ENCODE measurements around the gene C3orf20. TPM values are rescaled to one million over a fixed set of nuclear protein-coding genes. Genes with fewer than 3 reads are reported as not detected.

The C3orf20 gene
- total RNA-seq, 4 donors from 2014 or later = 0.11 TPM; not detected in 3

- H3K27ac ChIP-seq (replicated peaks in 1 of 4) = no peak within 1 kb of the TSS
- intact Hi-C loops (cut with DNase I) = no loop called here
- WGBS = 89% methylated on average over 22 of the region's 25 CpGs
- peaks cover 0 to 29% (median 14%) of the 10 kb centered on the region in 4 donors for H3K36me3 ChIP-seq
- TF ChIP-seq POLR2A (IDR thresholded peaks at IDR 0.05; ENCODE audit: low read depth) (no peak), EP300 (IDR thresholded peaks at IDR 0.05) (no peak), CTCF (IDR thresholded peaks at IDR 0.05) (no peak), POLR2AphosphoS5 (IDR thresholded peaks at IDR 0.05) (no peak)
- no peak within 1 kb of the TSS for H3K4me3 ChIP-seq
- H3K4me1 ChIP-seq = peaks cover 9 to 32% (median 24%) of the 10 kb centered on the region in 4 donors
- DNase-seq (ENCODE audit: extremely low spot score) = no peak
- H3K9me3 ChIP-seq = no peaks in the 10 kb centered on the region
- peaks cover 0 to 11% (median 0%) of the 10 kb centered on the region in 4 donors for H3K27me3 ChIP-seq
Observed at GRCh38 chr3:14818804-14819500, 144.0 kb downstream of the C3orf20 start, which contains the start of gene FGD5. FGD5 (plus strand) TSS chr3:14818962; CDS start chr3:14819072, 110 bp downstream.

- no peaks in the 10 kb centered on the region for H3K9me3 ChIP-seq
- H3K4me1 ChIP-seq = peaks cover 12 to 32% (median 24%) of the 10 kb centered on the region in 4 donors
- no peak for TF ChIP-seq POLR2AphosphoS5 (IDR thresholded peaks at IDR 0.05)
- no peak for TF ChIP-seq CTCF (IDR thresholded peaks at IDR 0.05)
- no peak for TF ChIP-seq EP300 (IDR thresholded peaks at IDR 0.05)
- no peak for TF ChIP-seq POLR2A (IDR thresholded peaks at IDR 0.05; ENCODE audit: low read depth)
- DNase-seq (ENCODE audit: extremely low spot score) = no peak
- peaks cover 0 to 29% (median 14%) of the 10 kb centered on the region in 4 donors for H3K36me3 ChIP-seq
- peaks cover 0 to 11% (median 0%) of the 10 kb centered on the region in 4 donors for H3K27me3 ChIP-seq
- no peak overlapping the region for H3K4me3 ChIP-seq
- WGBS = 95% methylated on average over 8 of the region's 10 CpGs
- H3K27ac ChIP-seq (replicated peaks in 1 of 4) = no peak overlapping the region
- intact Hi-C loops (cut with DNase I) = no loop called here
Observed at GRCh38 chr3:14819671-14820070, 144.7 kb downstream of the C3orf20 start.

- Histone ChIP-seq H3K9me3 (no peaks in the 10 kb centered on the region), H3K4me3 (no peak overlapping the region), H3K27ac (replicated peaks in 1 of 4) (no peak overlapping the region), H3K27me3 (peaks cover 0 to 11% (median 0%) of the 10 kb centered on the region in 4 donors), H3K36me3 (peaks cover 0 to 29% (median 14%) of the 10 kb centered on the region in 4 donors), H3K4me1 (peaks cover 12 to 30% (median 21%) of the 10 kb centered on the region in 4 donors)
- TF ChIP-seq EP300 (IDR thresholded peaks at IDR 0.05) (no peak), POLR2A (IDR thresholded peaks at IDR 0.05; ENCODE audit: low read depth) (no peak), POLR2AphosphoS5 (IDR thresholded peaks at IDR 0.05) (no peak), CTCF (IDR thresholded peaks at IDR 0.05) (no peak)
- WGBS = 97% methylated on average over 15 of the region's 17 CpGs
- intact Hi-C loops (cut with DNase I) = no loop called here
- no peak for DNase-seq (ENCODE audit: extremely low spot score)
Observed at GRCh38 chr3:14820156-14820555, 145.2 kb downstream of the C3orf20 start.

GRCh38 chr3:14821151-14821550 lies 146.2 kb downstream of the C3orf20 start:
- WGBS = 96% methylated on average over 6 of the region's 16 CpGs
- Histone ChIP-seq H3K27me3 (peaks cover 0 to 11% (median 0%) of the 10 kb centered on the region in 4 donors), H3K4me3 (no peak overlapping the region), H3K9me3 (no peaks in the 10 kb centered on the region), H3K27ac (replicated peaks in 1 of 4) (no peak overlapping the region), H3K4me1 (peaks cover 12 to 29% (median 20%) of the 10 kb centered on the region in 4 donors), H3K36me3 (peaks cover 0 to 29% (median 14%) of the 10 kb centered on the region in 4 donors)
- TF ChIP-seq CTCF (IDR thresholded peaks at IDR 0.05) (no peak), EP300 (IDR thresholded peaks at IDR 0.05) (no peak), POLR2AphosphoS5 (IDR thresholded peaks at IDR 0.05) (no peak), POLR2A (IDR thresholded peaks at IDR 0.05; ENCODE audit: low read depth) (no peak)
- intact Hi-C loops (cut with DNase I) = no loop called here
- DNase-seq (ENCODE audit: extremely low spot score) = no peak
